H1 (cell line): ENCODE measurements around the gene PCDHGA8. TPM values are rescaled to one million over a fixed set of nuclear protein-coding genes. Genes with fewer than 3 reads are reported as not detected.
A peak's percentile ranks its signal among the peaks of the same experiment; 100 is the strongest.

Source experiments
- CTCF ChIA-PET: fragments of 300-600 bp; sonication (Branson Sonifier 250); formaldehyde crosslinking; loops from one replicate; lab custom pipeline; 2021; ENCODE audit not compliant: partially characterized antibody; lab: Charles Lee
- POLR2A ChIA-PET: fragments of 300-600 bp; sonication (Branson Sonifier 250); formaldehyde crosslinking; loops from one replicate; lab custom pipeline; 2021; ENCODE audit warnings: inconsistent platforms; ENCODE audit not compliant: partially characterized antibody; lab: Charles Lee
- DNase-seq, 2 experiments: peaks; one replicate each; pipeline versions ENCODE4 v3.0.0 to v3.0.0-alpha.2; 2010 to 2022; ENCODE audit warnings: low spot score in 2 of 2, low read depth in 1 of 2, mixed read lengths in 1 of 2
- FAIRE-seq: peaks from 2 replicates; lab custom pipeline; 2011; peaks lifted over from hg19 to GRCh38; lab: Jason Lieb, UNC
- H2AFZ ChIP-seq: 2 replicates; pipeline ENCODE4 v1.8.1; 2012; ENCODE audit warnings: low read length, inconsistent platforms
- H2AK5ac ChIP-seq: 2 replicates; pipeline ENCODE4 v1.6.1; 2013; ENCODE audit warnings: low read depth, low read length
- H2BK120ac ChIP-seq: replicated peaks from 2 replicates; pipeline ENCODE3; 2013; ENCODE audit warnings: low read depth, low read length, inconsistent platforms
- H2BK12ac ChIP-seq: 2 replicates; pipeline ENCODE4 v1.6.1; 2013; ENCODE audit warnings: low read depth, low read length
- H2BK15ac ChIP-seq: 2 replicates; pipeline ENCODE4 v1.6.1; 2013; ENCODE audit warnings: low read length
- H2BK20ac ChIP-seq: 2 replicates; pipeline ENCODE4 v1.6.1; 2013; ENCODE audit warnings: low read length
- H2BK5ac ChIP-seq: 2 replicates; pipeline ENCODE4 v1.6.1; 2013; ENCODE audit warnings: low read depth, low read length
- H3K14ac ChIP-seq: 2 replicates; pipeline ENCODE4 v1.6.1; 2013; ENCODE audit warnings: inconsistent platforms; ENCODE audit not compliant: insufficient read length
- H3K18ac ChIP-seq: 2 replicates; pipeline ENCODE4 v1.6.1; 2013; ENCODE audit warnings: low read length; ENCODE audit errors: extremely low read depth
- H3K23ac ChIP-seq: 2 replicates; pipeline ENCODE4 v1.6.1; 2013; ENCODE audit warnings: inconsistent platforms; ENCODE audit not compliant: insufficient read length
- H3K23me2 ChIP-seq: 2 replicates; pipeline ENCODE4 v1.6.1; 2013; ENCODE audit warnings: low read depth, low read length
- H3K27ac ChIP-seq: 2 replicates; pipeline ENCODE4 v1.6.1; 2011; ENCODE audit warnings: low read depth, low read length, inconsistent platforms
- H3K27me3 ChIP-seq, 4 experiments: replicated peaks in 1 of 4; 1 replicate in 1 of 4; 2 replicates in 3 of 4; pipeline versions ENCODE4 v1.6.1 to v1.8.1; 2011 to 2013; ENCODE audit warnings: low read length in 3 of 4, mild to moderate bottlenecking in 3 of 4, inconsistent platforms in 2 of 4, mixed read lengths in 2 of 4, moderate library complexity in 1 of 4; ENCODE audit not compliant: control insufficient read depth in 3 of 4, insufficient read depth in 3 of 4; ENCODE audit errors: extremely low read depth in 1 of 4
- H3K36me3 ChIP-seq, 4 experiments: 2 replicates each; pipeline versions ENCODE4 v1.6.1 to v1.8.1; 2011 to 2013; ENCODE audit warnings: mild to moderate bottlenecking in 4 of 4, low read length in 3 of 4, moderate library complexity in 2 of 4, control low read depth in 1 of 4, inconsistent platforms in 1 of 4; ENCODE audit not compliant: insufficient read depth in 4 of 4, control insufficient read depth in 2 of 4
- H3K4ac ChIP-seq: replicated peaks from 2 replicates; pipeline ENCODE3; 2013; ENCODE audit warnings: low read length, low read depth, mixed read lengths, inconsistent platforms; ENCODE audit not compliant: insufficient read length
- H3K4me1 ChIP-seq, 4 experiments: replicated peaks in 1 of 4; 1 replicate in 1 of 4; 2 replicates in 3 of 4; pipeline versions ENCODE4 v1.6.1 to v1.8.1; 2011 to 2013; ENCODE audit warnings: low read length in 3 of 4, inconsistent platforms in 2 of 4, mixed read lengths in 1 of 4; ENCODE audit not compliant: insufficient read depth in 4 of 4, control insufficient read depth in 3 of 4
- H3K4me2 ChIP-seq, 2 experiments: 2 replicates each; pipeline versions ENCODE4 v1.6.1 to v1.8.1; 2011 to 2013; ENCODE audit warnings: low read depth in 2 of 2, low read length in 2 of 2, control low read depth in 1 of 2, inconsistent platforms in 1 of 2, mild to moderate bottlenecking in 1 of 2; ENCODE audit not compliant: insufficient read depth in 1 of 2
- H3K4me3 ChIP-seq, 4 experiments: fragments of 200-600, 300-600 bp in 1 of 4; sonication (generic), shearing (Covaris generic), sonication (Bioruptor Twin) in 1 of 4; 2 replicates each; pipeline versions ENCODE4 v1.5.1 to v1.8.1; 2011 to 2016; ENCODE audit warnings: low read length in 4 of 4, low read depth in 3 of 4, control low read depth in 2 of 4, inconsistent platforms in 2 of 4, mild to moderate bottlenecking in 2 of 4, mixed read lengths in 1 of 4, moderate library complexity in 1 of 4; ENCODE audit not compliant: insufficient read depth in 2 of 4; ENCODE audit errors: extremely low read depth in 1 of 4
- H3K56ac ChIP-seq: replicated peaks from 2 replicates; pipeline ENCODE3; 2013; ENCODE audit warnings: low read depth, mild to moderate bottlenecking, mixed read lengths, low read length, inconsistent platforms; ENCODE audit not compliant: insufficient read length
- H3K79me1 ChIP-seq: 2 replicates; pipeline ENCODE4 v1.6.1; 2013; ENCODE audit warnings: low read depth, low read length, control low read depth
- H3K79me2 ChIP-seq, 2 experiments: 2 replicates each; pipeline versions ENCODE4 v1.6.1 to v1.8.1; 2012 to 2013; ENCODE audit warnings: low read length in 2 of 2, mild to moderate bottlenecking in 2 of 2, inconsistent platforms in 1 of 2; ENCODE audit not compliant: insufficient read depth in 2 of 2, control insufficient read depth in 1 of 2
- H3K9ac ChIP-seq, 4 experiments: replicated peaks in 1 of 4; 1 replicate in 1 of 4; 2 replicates in 3 of 4; pipeline versions ENCODE4 v1.6.1 to v1.8.1; 2011 to 2013; ENCODE audit warnings: low read depth in 3 of 4, low read length in 3 of 4, control low read depth in 2 of 4, mild to moderate bottlenecking in 2 of 4, moderate library complexity in 2 of 4, inconsistent platforms in 1 of 4; ENCODE audit errors: extremely low read depth in 1 of 4
- H3K9me3 ChIP-seq, 2 experiments: 2 replicates each; pipeline versions ENCODE4 v1.6.1 to v1.8.1; 2012 to 2013; ENCODE audit warnings: mild to moderate bottlenecking in 2 of 2, moderate library complexity in 2 of 2, control low read depth in 1 of 2, inconsistent platforms in 1 of 2, low read depth in 1 of 2, low read length in 1 of 2, mixed read lengths in 1 of 2; ENCODE audit not compliant: insufficient read depth in 2 of 2
- H4K20me1 ChIP-seq, 2 experiments: replicated peaks in 1 of 2; 2 replicates each; pipeline versions ENCODE3 to v1.8.1; 2011 to 2013; ENCODE audit warnings: inconsistent platforms in 2 of 2, low read length in 2 of 2, mild to moderate bottlenecking in 1 of 2; ENCODE audit not compliant: insufficient read depth in 2 of 2, control insufficient read depth in 1 of 2
- H4K5ac ChIP-seq: 2 replicates; pipeline ENCODE4 v1.6.1; 2013; ENCODE audit warnings: low read length, low read depth, mixed read lengths, inconsistent platforms; ENCODE audit not compliant: insufficient read length
- H4K8ac ChIP-seq: 2 replicates; pipeline ENCODE4 v1.8.0; 2013; ENCODE audit warnings: mild to moderate bottlenecking, moderate library complexity, low read length, inconsistent platforms; ENCODE audit not compliant: insufficient read depth; ENCODE audit errors: extremely low read depth
- H4K91ac ChIP-seq: replicated peaks from 2 replicates; pipeline ENCODE3; 2013; ENCODE audit warnings: low read length, mixed read lengths, inconsistent platforms; ENCODE audit not compliant: insufficient read length
- CHD2 ChIP-seq: IDR thresholded peaks from 2 replicates; pipeline ENCODE4 v1.6.1; 2012; ENCODE audit warnings: low read length, improper control_type of control experiment
- RAD21 ChIP-seq, 2 experiments: IDR thresholded peaks in 1 of 2; conservative IDR thresholded peaks in 1 of 2; 2 replicates each; pipeline ENCODE4 v1.6.1; 2011; ENCODE audit warnings: low read depth in 2 of 2, low read length in 2 of 2, improper control_type of control experiment in 1 of 2, inconsistent platforms in 1 of 2, mild to moderate bottlenecking in 1 of 2, moderate library complexity in 1 of 2
- WGBS, 2 experiments: shearing (Covaris generic) in 1 of 2; methylation state at CpG; one replicate each; pipeline versions ENCODE4 v1.1.6 to v1.1.7; 2013 to 2015; ENCODE audit warnings: low lambda C conversion rate in 2 of 2, mixed read lengths in 2 of 2, inconsistent platforms in 1 of 2, low coverage in 1 of 2, missing lambda C conversion rate in 1 of 2; ENCODE audit not compliant: insufficient replicate concordance in 2 of 2, insufficient coverage in 1 of 2, insufficient read length in 1 of 2; ENCODE audit errors: extremely low coverage in 1 of 2, missing lambda C conversion rate in 1 of 2; 5-methylcytosine and 5-hydroxymethylcytosine counted together
- polyA plus RNA-seq, 7 experiments: library from polyadenylated mRNA; depleted of rRNA in 3 of 7; stranded (reverse) in 5 of 7; unstranded in 2 of 7; fragments of >200 nt in 5 of 7; fragments of 200-250 nt in 2 of 7; gene quantifications; 1 replicate in 5 of 7; 2 replicates in 1 of 7; 4 replicates in 1 of 7; pipeline versions ENCODE4 v1.2.1 to v1.2.3, GENCODE V29; 2011 to 2013; ENCODE audit warnings: missing spikeins in 2 of 7, mixed read lengths in 2 of 7
- total RNA-seq: library from RNA; stranded (reverse); fragmentation: NEBNext Ultra II Directional; extraction: Animal tissue kit (Norgen Biotek cat#: 25700); gene quantifications from 2 replicates; pipeline ENCODE4 v1.2.1, GENCODE V29; 2021

PCDHGA8 gene
- total and polyA plus RNA-seq, 2 of the 8 experiments (the other 6 are each of a cell fraction or from before 2014, with no cell fraction given) = 0.79 to 1.4 TPM

DNA sequence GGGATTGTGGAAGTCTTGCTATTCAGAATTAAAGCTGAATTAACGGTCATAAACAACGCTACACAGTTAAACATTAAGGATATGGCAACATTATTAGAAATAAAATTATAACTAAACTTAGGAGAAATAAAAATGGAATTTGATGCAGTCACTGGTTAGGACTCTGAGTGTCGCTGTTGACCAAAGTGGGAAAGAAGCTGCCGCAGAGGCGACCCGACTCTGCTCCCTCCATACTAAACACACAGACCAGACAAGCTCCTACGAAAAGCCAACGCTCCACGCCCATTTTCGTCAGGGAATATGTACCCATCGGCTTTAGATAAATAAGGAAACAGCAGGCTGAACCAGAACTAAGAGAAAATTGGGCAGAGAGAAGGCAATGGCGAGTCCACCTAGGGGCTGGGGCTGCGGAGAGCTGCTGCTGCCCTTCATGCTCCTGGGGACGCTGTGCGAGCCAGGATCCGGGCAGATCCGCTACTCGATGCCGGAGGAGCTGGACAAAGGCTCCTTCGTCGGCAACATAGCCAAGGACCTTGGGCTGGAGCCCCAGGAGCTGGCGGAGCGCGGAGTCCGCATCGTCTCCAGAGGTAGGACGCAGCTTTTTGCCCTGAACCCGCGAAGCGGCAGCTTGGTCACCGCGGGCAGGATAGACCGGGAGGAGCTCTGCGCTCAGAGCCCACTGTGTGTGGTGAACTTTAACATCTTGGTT, 28.3 kb upstream of the PCDHGA8 start, which contains the start of gene PCDHGA5:
TSS of gene PCDHGA5 (plus strand) at position 211 of the 709 bp plus-strand sequence. CDS start at position 380, 169 bp downstream.
- H2AFZ ChIP-seq = no peak within 1 kb of the TSS
- no peak within 1 kb of the TSS for H3K18ac ChIP-seq
- H3K36me3 ChIP-seq = peaks cover 0 to 8% (median 3%) of the 10 kb centered on the region in 4 experiments; a peak in 3 of 8 replicates
- no peak within 1 kb of the TSS; the same call in 1 of the 2 replicates for H2BK15ac ChIP-seq
- DNase-seq (no peak), FAIRE-seq (no peak)
- no peak within 1 kb of the TSS for H2BK12ac ChIP-seq
- no peaks in the 10 kb centered on the region for H3K27me3 ChIP-seq
- H3K79me1 ChIP-seq = no peaks in the 10 kb centered on the region
- peaks cover 0 to 3% (median under 1%) of the 10 kb centered on the region in 4 experiments; a peak in 1 of 7 replicates for H3K4me1 ChIP-seq
- WGBS, 2 experiments = 94% methylated on average over 30 of the region's 34 CpGs; no CpG with 5 or more reads in 1 of the 2 experiments
- H3K23me2 ChIP-seq = no peaks in the 10 kb centered on the region
- no peak within 1 kb of the TSS for H3K4me2 ChIP-seq
- H3K14ac ChIP-seq = no peak within 1 kb of the TSS
- no peak within 1 kb of the TSS for H2BK5ac ChIP-seq
- H2BK120ac ChIP-seq = no peak within 1 kb of the TSS
- H2BK20ac ChIP-seq = no peak within 1 kb of the TSS
- H4K5ac ChIP-seq = no peak within 1 kb of the TSS
- no peak within 1 kb of the TSS for H3K23ac ChIP-seq
- peaks cover 43 to 51% of the 10 kb centered on the region in 2 experiments for H3K9me3 ChIP-seq
- no peak within 1 kb of the TSS for H4K8ac ChIP-seq
- CTCF ChIA-PET = interaction anchor here (0.7 to 2.3 kb wide), 23 partner anchors 9 to 203 kb away, joined by 3 to 18 read pairs (median 4); partner anchors contain the start of genes PCDHB14, PCDHB15, PCDHGA10 and PCDHGA11
- H3K4ac ChIP-seq = no peak within 1 kb of the TSS
- TF ChIP-seq CHD2 (no peak), RAD21 (IDR thresholded peaks at IDR 0.05 in 1 of 2, conservative IDR thresholded peaks at IDR 0.05 in 1 of 2; ENCODE audit: low read depth in 2 of 2, low read length in 2 of 2) (0 out of 4 replicates have a peak, but pooled peaks of 1 of the 2 experiments have one; percentile 1)
- POLR2A ChIA-PET = interaction anchor here (1.1 to 1.6 kb wide), 2 partner anchors 151 to 197 kb away, joined by 3 read pairs; no protein-coding TSS in a partner anchor
- no peak within 1 kb of the TSS for H3K56ac ChIP-seq
- H3K4me3 ChIP-seq = peak within 1 kb of the TSS in 1 of 4 experiments; percentile 40; a peak in 1 of 8 replicates
- H3K9ac ChIP-seq = no peak within 1 kb of the TSS
- H2AK5ac ChIP-seq = no peak within 1 kb of the TSS
- H4K91ac ChIP-seq = no peak within 1 kb of the TSS
- H4K20me1 ChIP-seq = no peaks in the 10 kb centered on the region
- H3K27ac ChIP-seq = no peak within 1 kb of the TSS
- H3K79me2 ChIP-seq = no peaks in the 10 kb centered on the region
